Endothelial cell of umbilical vein (primary cell): ENCODE data around the gene GRAMD4. TPM values are rescaled to one million over a fixed set of nuclear protein-coding genes. Genes with fewer than 3 reads are reported as not detected.

Experiments
- BruUV-seq: library from RNA; stranded (reverse); fragments of 400-500 nt; replicated peaks from 2 replicates; lab custom pipeline; 2021; lab: Mats Ljungman, UMichigan
- CTCF ChIA-PET: fragments of 300-600, 350-600 bp; sonication (Branson Sonifier 250); formaldehyde crosslinking; loops from one replicate; lab custom pipeline; 2021; ENCODE audit warnings: antibody characterized with exemption, inconsistent platforms; lab: Charles Lee
- POLR2A ChIA-PET: fragments of 300-600, 350-600 bp; sonication (Branson Sonifier 250); formaldehyde crosslinking; loops from one replicate; lab custom pipeline; 2021; ENCODE audit warnings: antibody characterized with exemption, inconsistent platforms; lab: Charles Lee
- DNase-seq: peaks from one replicate; pipeline ENCODE4 v3.0.0-alpha.2; 2011; ENCODE audit warnings: low read depth, low spot score
- FAIRE-seq: peaks from 2 replicates; lab custom pipeline; 2011; peaks lifted over from hg19 to GRCh38; lab: Jason Lieb, UNC
- H2AFZ ChIP-seq: 2 replicates; pipeline ENCODE4 v1.6.0; 2012; ENCODE audit warnings: low read depth, low read length, control low read depth, inconsistent platforms
- H3K27ac ChIP-seq: 2 replicates; pipeline ENCODE4 v1.5.1; 2011; ENCODE audit warnings: low read depth, mild to moderate bottlenecking, control low read depth, low read length, moderate library complexity; ENCODE audit not compliant: insufficient read depth
- H3K27me3 ChIP-seq, 2 experiments: 2 replicates each; pipeline versions ENCODE4 v1.6.0 to v1.6.1; 2011; ENCODE audit warnings: low read length in 2 of 2, mixed read lengths in 1 of 2; ENCODE audit not compliant: control insufficient read depth in 2 of 2, insufficient read depth in 2 of 2
- H3K36me3 ChIP-seq, 2 experiments: 2 replicates in 1 of 2; 3 replicates in 1 of 2; pipeline ENCODE4 v1.5.1; 2011; ENCODE audit warnings: low read length in 2 of 2, mild to moderate bottlenecking in 1 of 2, moderate library complexity in 1 of 2; ENCODE audit not compliant: control insufficient read depth in 2 of 2, insufficient read depth in 2 of 2; ENCODE audit errors: extremely low read depth in 1 of 2
- H3K4me1 ChIP-seq: 3 replicates; pipeline ENCODE4 v1.5.1; 2011; ENCODE audit warnings: mild to moderate bottlenecking, low read length; ENCODE audit not compliant: control insufficient read depth, insufficient read depth; ENCODE audit errors: extremely low read depth
- H3K4me2 ChIP-seq: 2 replicates; pipeline ENCODE4 v1.6.1; 2011; ENCODE audit warnings: low read length, control low read depth, mixed read lengths; ENCODE audit not compliant: insufficient read depth
- H3K4me3 ChIP-seq, 3 experiments: fragments of 200-600 bp in 1 of 3; sonication (generic), shearing (Covaris generic) in 1 of 3; replicated peaks in 1 of 3; 2 replicates each; pipeline ENCODE4 v1.5.1; 2011 to 2016; ENCODE audit warnings: control low read depth in 3 of 3, low read length in 3 of 3, mild to moderate bottlenecking in 2 of 3, inconsistent platforms in 1 of 3, low read depth in 1 of 3, moderate library complexity in 1 of 3; ENCODE audit not compliant: insufficient read depth in 1 of 3
- H3K79me2 ChIP-seq: 2 replicates; pipeline ENCODE4 v1.6.0; 2012; ENCODE audit warnings: low read length, inconsistent platforms; ENCODE audit not compliant: control insufficient read depth, insufficient read depth
- H3K9ac ChIP-seq: replicated peaks from 2 replicates; pipeline ENCODE3; 2011; ENCODE audit warnings: low read length, control low read depth; ENCODE audit not compliant: insufficient read depth; ENCODE audit errors: extremely low read depth
- H3K9me1 ChIP-seq: replicated peaks from 3 replicates; pipeline ENCODE4 v1.6.0; 2011; ENCODE audit warnings: mild to moderate bottlenecking, low read length; ENCODE audit not compliant: control insufficient read depth, insufficient read depth; ENCODE audit errors: extremely low read depth
- H3K9me3 ChIP-seq: replicated peaks from 2 replicates; pipeline ENCODE4 v1.5.1; 2012; ENCODE audit warnings: low read length, inconsistent platforms; ENCODE audit not compliant: control insufficient read depth, insufficient read depth
- H4K20me1 ChIP-seq: replicated peaks from 2 replicates; pipeline ENCODE3; 2011; ENCODE audit warnings: mild to moderate bottlenecking, low read length; ENCODE audit not compliant: control insufficient read depth, insufficient read depth; ENCODE audit errors: extremely low read depth
- EZH2 ChIP-seq: IDR thresholded peaks from 2 replicates; pipeline ENCODE4 v1.6.1; 2012; ENCODE audit warnings: borderline replicate concordance, low read depth, mild to moderate bottlenecking, moderate library complexity, low read length, inconsistent platforms; ENCODE audit not compliant: severe bottlenecking
- FOS ChIP-seq: IDR thresholded peaks from 2 replicates; pipeline ENCODE4 v1.6.1; 2011; ENCODE audit warnings: mild to moderate bottlenecking, low read length, moderate library complexity, borderline replicate concordance; ENCODE audit not compliant: insufficient read depth
- GATA2 ChIP-seq: IDR thresholded peaks from 2 replicates; pipeline ENCODE4 v1.7.0; 2011; ENCODE audit warnings: low read depth, mild to moderate bottlenecking, moderate library complexity, mixed read lengths, low read length; ENCODE audit not compliant: insufficient read length, insufficient read depth
- JUN ChIP-seq: IDR thresholded peaks from 2 replicates; pipeline ENCODE4 v1.6.1; 2011; ENCODE audit warnings: borderline replicate concordance, low read depth; ENCODE audit not compliant: insufficient read length, insufficient read depth
- MYC ChIP-seq: IDR thresholded peaks from one replicate; pipeline ENCODE4 v1.6.1; 2011; ENCODE audit warnings: mild to moderate bottlenecking, low read depth, low read length
- POLR2A ChIP-seq: IDR thresholded peaks from 2 replicates; pipeline ENCODE4 v1.6.1; 2012; ENCODE audit warnings: low read depth, mild to moderate bottlenecking, control low read depth, low read length
- POLR2AphosphoS5 ChIP-seq: IDR thresholded peaks from 2 replicates; pipeline ENCODE4 v1.6.1; 2012; ENCODE audit warnings: low read depth, mild to moderate bottlenecking, control low read depth, low read length, moderate library complexity; ENCODE audit not compliant: insufficient read depth
- dilution Hi-C: fragments of 300-500 bp; cut with MboI; formaldehyde crosslinking; loops from one replicate; pipeline ENCODE4 v1.15.0; 2019; ENCODE audit warnings: low sequenced_read_pairs; ENCODE audit not compliant: extremely low pct_ligation_motif_present
- intact Hi-C: fragments of 100-400 bp; cut with micrococcal nuclease; formaldehyde crosslinking; loops from one replicate; pipeline ENCODE4 v1.10.0; 2022
- polyA plus RNA-seq, 4 experiments: library from polyadenylated mRNA; depleted of rRNA in 3 of 4; stranded (reverse) in 3 of 4; unstranded in 1 of 4; fragments of >200 nt; gene quantifications; 2 replicates each; pipeline versions ENCODE4 v1.2.1 to v1.2.3, GENCODE V29; 2011 to 2012; ENCODE audit warnings: missing spikeins in 1 of 4
- total RNA-seq: library from RNA; stranded (reverse); gene quantifications from 2 replicates; pipeline ENCODE4 v1.2.3, GENCODE V29; 2021
- TF ChIP-seq, protein P1 (sequence below): IDR thresholded peaks from 2 replicates; pipeline ENCODE4 v1.6.1; 2011; ENCODE audit not compliant: insufficient read depth, insufficient read length
- TF ChIP-seq, protein P2 (sequence below), 2 donors: IDR thresholded peaks; 1 replicate in 1 of 2; 2 replicates in 1 of 2; pipeline ENCODE4 v1.5.1; 2011; ENCODE audit warnings: low read length in 2 of 2, mild to moderate bottlenecking in 2 of 2, moderate library complexity in 2 of 2, control low read depth in 1 of 2, inconsistent platforms in 1 of 2, low read depth in 1 of 2; ENCODE audit not compliant: insufficient read depth in 1 of 2; ENCODE audit errors: extremely low read depth in 1 of 2

GRAMD4 gene
- total and polyA plus RNA-seq, 2 donors (not counting 3 experiments of a cell fraction or from before 2014, with no cell fraction given), result 5.9 to 14.8 TPM

- H4K20me1 ChIP-seq, result no peaks in the 10 kb centered on the region
- FAIRE-seq, result no peak
- intact Hi-C loops (no loop called here), dilution Hi-C loops (no loop called here)
- no peaks in the 10 kb centered on the region for H3K9me1 ChIP-seq
- no peak for DNase-seq
- no peak overlapping the region for H3K4me3 ChIP-seq
- H2AFZ ChIP-seq, result no peak overlapping the region
- H3K27ac ChIP-seq, result no peak overlapping the region
- ChIA-PET POLR2A (no interaction called here), CTCF (interaction anchor here (0.6 kb wide), 1 partner anchor 14 kb away, joined by 3 read pairs; no protein-coding TSS in a partner anchor)
- no peak overlapping the region for H3K4me2 ChIP-seq
- H3K79me2 ChIP-seq, result no peaks in the 10 kb centered on the region
- H3K9ac ChIP-seq, result no peak overlapping the region
- H3K9me3 ChIP-seq, result no peaks in the 10 kb centered on the region
- no peaks in the 10 kb centered on the region for H3K27me3 ChIP-seq
- BruUV-seq, result no TSS peak
- H3K4me1 ChIP-seq, result no peaks in the 10 kb centered on the region
- TF ChIP-seq JUN, result no peak
- no peak for TF ChIP-seq POLR2A
- TF ChIP-seq, protein P1, sequence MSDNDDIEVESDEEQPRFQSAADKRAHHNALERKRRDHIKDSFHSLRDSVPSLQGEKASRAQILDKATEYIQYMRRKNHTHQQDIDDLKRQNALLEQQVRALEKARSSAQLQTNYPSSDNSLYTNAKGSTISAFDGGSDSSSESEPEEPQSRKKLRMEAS, result no peak
- H3K36me3 ChIP-seq, result no peaks in the 10 kb centered on the region
These were observed 17.8 kb downstream of the GRAMD4 start for GRCh38 chr22:46637711-46638600.

- Histone ChIP-seq H4K20me1 (no peaks in the 10 kb centered on the region), H3K27me3 (no peaks in the 10 kb centered on the region), H3K9me3 (no peaks in the 10 kb centered on the region), H3K4me2 (no peak overlapping the region), H3K36me3 (no peaks in the 10 kb centered on the region), H3K4me3 (no peak overlapping the region), H3K79me2 (no peaks in the 10 kb centered on the region), H3K9ac (no peak overlapping the region), H3K27ac (no peak overlapping the region), H3K9me1 (no peaks in the 10 kb centered on the region), H2AFZ (no peak overlapping the region), H3K4me1 (no peaks in the 10 kb centered on the region)
- dilution Hi-C loops (no loop called here), intact Hi-C loops (no loop called here)
- POLR2A ChIA-PET, result no interaction called here
- DNase-seq (no peak), FAIRE-seq (no peak)
- TF ChIP-seq POLR2AphosphoS5 (no peak), GATA2 (no peak), POLR2A (no peak), EZH2 (no peak), JUN (no peak), MYC (no peak), FOS (no peak)
- TF ChIP-seq, protein P2, sequence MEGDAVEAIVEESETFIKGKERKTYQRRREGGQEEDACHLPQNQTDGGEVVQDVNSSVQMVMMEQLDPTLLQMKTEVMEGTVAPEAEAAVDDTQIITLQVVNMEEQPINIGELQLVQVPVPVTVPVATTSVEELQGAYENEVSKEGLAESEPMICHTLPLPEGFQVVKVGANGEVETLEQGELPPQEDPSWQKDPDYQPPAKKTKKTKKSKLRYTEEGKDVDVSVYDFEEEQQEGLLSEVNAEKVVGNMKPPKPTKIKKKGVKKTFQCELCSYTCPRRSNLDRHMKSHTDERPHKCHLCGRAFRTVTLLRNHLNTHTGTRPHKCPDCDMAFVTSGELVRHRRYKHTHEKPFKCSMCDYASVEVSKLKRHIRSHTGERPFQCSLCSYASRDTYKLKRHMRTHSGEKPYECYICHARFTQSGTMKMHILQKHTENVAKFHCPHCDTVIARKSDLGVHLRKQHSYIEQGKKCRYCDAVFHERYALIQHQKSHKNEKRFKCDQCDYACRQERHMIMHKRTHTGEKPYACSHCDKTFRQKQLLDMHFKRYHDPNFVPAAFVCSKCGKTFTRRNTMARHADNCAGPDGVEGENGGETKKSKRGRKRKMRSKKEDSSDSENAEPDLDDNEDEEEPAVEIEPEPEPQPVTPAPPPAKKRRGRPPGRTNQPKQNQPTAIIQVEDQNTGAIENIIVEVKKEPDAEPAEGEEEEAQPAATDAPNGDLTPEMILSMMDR (IDR thresholded peaks at IDR 0.05; ENCODE audit: extremely low read depth in 1 of 2, insufficient read depth in 1 of 2, low read depth in 1 of 2, low read length in 2 of 2), result no peak
- TF ChIP-seq, protein P1, result no peak
- CTCF ChIA-PET, result no interaction called here
- BruUV-seq, result no TSS peak
These were observed 18.6 kb downstream of the GRAMD4 start for GRCh38 chr22:46638601-46639431.
